ENCODE results near the gene CBX8. TPM values are rescaled to one million over a fixed set of nuclear protein-coding genes. Genes with fewer than 3 reads are reported as not detected.

The CBX8 gene
- total RNA-seq, 4 donors from 2014 or later: 1.9 to 4.7 (median 4.2) TPM

GRCh38 chr17:79765708-79766107, 31.2 kb downstream of the CBX8 start:
- no peak overlapping the region for H3K4me3 ChIP-seq (ENCODE audit: low read depth, poor library complexity, severe bottlenecking)

GRCh38 chr17:79761894-79762589, 34.8 kb downstream of the CBX8 start:
- no peak for DNase-seq (ENCODE audit: low spot score in 2 of 2)
- WGBS, 2 donors: 71 to 72% methylated on average over 19 of the region's 19 CpGs
- H3K4me3 ChIP-seq (ENCODE audit: low read depth, poor library complexity, severe bottlenecking): no peak overlapping the region
- no peak for TF ChIP-seq POLR2A (IDR thresholded peaks at IDR 0.05)
- TF ChIP-seq, protein P1, sequence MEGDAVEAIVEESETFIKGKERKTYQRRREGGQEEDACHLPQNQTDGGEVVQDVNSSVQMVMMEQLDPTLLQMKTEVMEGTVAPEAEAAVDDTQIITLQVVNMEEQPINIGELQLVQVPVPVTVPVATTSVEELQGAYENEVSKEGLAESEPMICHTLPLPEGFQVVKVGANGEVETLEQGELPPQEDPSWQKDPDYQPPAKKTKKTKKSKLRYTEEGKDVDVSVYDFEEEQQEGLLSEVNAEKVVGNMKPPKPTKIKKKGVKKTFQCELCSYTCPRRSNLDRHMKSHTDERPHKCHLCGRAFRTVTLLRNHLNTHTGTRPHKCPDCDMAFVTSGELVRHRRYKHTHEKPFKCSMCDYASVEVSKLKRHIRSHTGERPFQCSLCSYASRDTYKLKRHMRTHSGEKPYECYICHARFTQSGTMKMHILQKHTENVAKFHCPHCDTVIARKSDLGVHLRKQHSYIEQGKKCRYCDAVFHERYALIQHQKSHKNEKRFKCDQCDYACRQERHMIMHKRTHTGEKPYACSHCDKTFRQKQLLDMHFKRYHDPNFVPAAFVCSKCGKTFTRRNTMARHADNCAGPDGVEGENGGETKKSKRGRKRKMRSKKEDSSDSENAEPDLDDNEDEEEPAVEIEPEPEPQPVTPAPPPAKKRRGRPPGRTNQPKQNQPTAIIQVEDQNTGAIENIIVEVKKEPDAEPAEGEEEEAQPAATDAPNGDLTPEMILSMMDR (IDR thresholded peaks at IDR 0.05): no peak
- intact Hi-C loops (cut with DNase I; ENCODE audit: low total_unique reads): no loop called here

More at GRCh38 chr17:79765708-79766107, 31.2 kb downstream of the CBX8 start:
- DNase-seq (ENCODE audit: low spot score in 2 of 2): no peak
- no peak for TF ChIP-seq POLR2A (IDR thresholded peaks at IDR 0.05)
- TF ChIP-seq, protein P1 (IDR thresholded peaks at IDR 0.05): no peak
- 73 to 75% methylated on average over 3 of the region's 3 CpGs for WGBS, 2 donors
- intact Hi-C loops (cut with DNase I; ENCODE audit: low total_unique reads): no loop called here

DNA sequence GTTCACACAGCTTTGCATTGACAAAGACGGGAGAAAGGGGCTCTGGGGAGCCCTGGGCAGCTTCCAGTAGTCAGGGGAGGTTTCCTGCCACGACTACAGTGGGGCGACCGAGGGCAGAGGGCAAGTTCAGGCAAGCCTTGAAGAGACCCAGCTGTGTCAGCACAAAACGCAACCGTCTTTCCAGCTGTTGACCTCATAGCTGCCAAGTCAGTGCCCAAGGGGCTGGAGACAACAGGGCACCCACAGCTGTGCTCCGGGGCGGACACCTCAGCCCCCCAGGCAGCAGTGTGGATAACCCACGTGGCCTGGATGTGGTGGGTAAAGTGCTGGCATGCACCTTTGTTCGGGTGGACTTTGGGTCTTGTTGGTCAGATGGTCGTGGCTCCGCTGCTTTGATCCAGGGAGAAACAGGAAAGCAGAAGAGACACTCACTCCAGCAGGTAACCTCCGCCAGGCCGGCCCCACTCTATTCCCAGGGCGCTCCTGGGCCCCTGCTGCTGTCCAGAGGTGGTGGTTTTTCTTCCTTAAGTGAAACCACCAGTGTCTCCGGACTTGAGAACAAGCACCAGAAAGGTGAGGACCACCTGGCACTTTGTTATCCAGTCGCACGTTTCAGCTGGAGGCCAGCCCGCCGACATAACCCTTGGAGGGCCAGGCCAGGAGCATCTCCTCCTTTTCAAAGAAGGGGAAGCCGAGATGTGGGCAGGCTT, 36.5 kb downstream of the CBX8 start:
- H3K4me3 ChIP-seq (ENCODE audit: low read depth, poor library complexity, severe bottlenecking): no peak overlapping the region
- no peak for DNase-seq (ENCODE audit: low spot score in 2 of 2)
- WGBS, 2 donors: 68 to 74% methylated on average over 21 of the region's 21 CpGs
- TF ChIP-seq POLR2A (IDR thresholded peaks at IDR 0.05): no peak
- TF ChIP-seq, protein P1 (IDR thresholded peaks at IDR 0.05): no peak
- intact Hi-C loops (cut with DNase I; ENCODE audit: low total_unique reads): no loop called here

DNA sequence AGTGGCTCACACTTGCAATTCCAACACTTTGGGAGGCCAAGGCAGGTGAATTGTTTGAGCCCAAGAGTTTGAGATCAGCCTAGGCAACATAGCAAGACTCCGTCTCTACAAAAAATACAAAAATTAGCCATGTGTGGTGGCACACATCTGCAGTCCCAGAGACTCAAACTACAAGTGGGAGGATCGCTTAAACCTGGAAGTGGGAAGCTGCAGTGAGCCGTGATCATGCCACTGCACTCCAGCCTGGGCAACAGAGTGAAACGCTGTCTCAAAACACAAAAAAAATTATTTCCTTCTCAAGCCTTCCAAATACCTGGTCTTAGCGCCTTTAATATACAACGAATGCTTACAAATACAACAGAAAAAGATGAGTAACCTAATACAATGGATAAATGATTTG, 38.6 kb downstream of the CBX8 start:
- no peak overlapping the region for H3K4me3 ChIP-seq (ENCODE audit: low read depth, poor library complexity, severe bottlenecking)
- TF ChIP-seq, protein P1 (IDR thresholded peaks at IDR 0.05): no peak
- no peak for TF ChIP-seq POLR2A (IDR thresholded peaks at IDR 0.05)
- intact Hi-C loops (cut with DNase I; ENCODE audit: low total_unique reads): no loop called here
- WGBS, 2 donors: 91 to 97% methylated on average over 6 of the region's 6 CpGs
- DNase-seq (ENCODE audit: low spot score in 2 of 2): no peak

GRCh38 chr17:79757140-79757745, 39.6 kb downstream of the CBX8 start:
- TF ChIP-seq, protein P1 (IDR thresholded peaks at IDR 0.05): no peak
- TF ChIP-seq POLR2A (IDR thresholded peaks at IDR 0.05): no peak
- DNase-seq (ENCODE audit: low spot score in 2 of 2): no peak
- H3K4me3 ChIP-seq (ENCODE audit: low read depth, poor library complexity, severe bottlenecking): no peak overlapping the region
- 93 to 94% methylated on average over 15 of the region's 15 CpGs for WGBS, 2 donors
- intact Hi-C loops (cut with DNase I; ENCODE audit: low total_unique reads): no loop called here

Measured in lower leg skin (tissue), 4 donors.